HEK293 (cell line): ENCODE measurements around the gene SYNGR4.

Source experiments
- GLIS1 ChIP-seq: fragments of 450-650 bp; formaldehyde crosslinking; IDR thresholded peaks from 2 replicates; pipeline ENCODE4 v1.5.1; 2016; ENCODE audit warnings: missing biosample characterization, missing genetic modification characterization
- GLIS2 ChIP-seq: fragments of 450-650 bp; formaldehyde crosslinking; IDR thresholded peaks from 2 replicates; pipeline ENCODE4 v1.5.1; 2016; ENCODE audit warnings: missing biosample characterization, missing genetic modification characterization
- HOXA7 ChIP-seq: sonication (generic); formaldehyde crosslinking; IDR thresholded peaks from 2 replicates; pipeline ENCODE4 v1.8.1; 2022; ENCODE audit warnings: missing genetic modification reagents, borderline replicate concordance
- PRDM10 ChIP-seq: fragments of 450-650 bp; formaldehyde crosslinking; IDR thresholded peaks from 2 replicates; pipeline ENCODE4 v1.5.1; 2016; ENCODE audit warnings: missing biosample characterization, missing genetic modification characterization
- RBAK ChIP-seq: fragments of 450-650 bp; formaldehyde crosslinking; IDR thresholded peaks from 2 replicates; pipeline ENCODE4 v1.5.1; 2016; ENCODE audit warnings: missing biosample characterization, missing genetic modification characterization
- REPIN1 ChIP-seq: fragments of 450-650 bp; formaldehyde crosslinking; IDR thresholded peaks from 2 replicates; pipeline ENCODE4 v1.5.1; 2017; ENCODE audit warnings: missing biosample characterization, missing genetic modification characterization, low read depth
- SALL2 ChIP-seq: fragments of 450-650 bp; formaldehyde crosslinking; IDR thresholded peaks from 2 replicates; pipeline ENCODE4 v1.5.0; 2017; ENCODE audit warnings: missing biosample characterization, mild to moderate bottlenecking, missing genetic modification characterization, borderline replicate concordance
- SP2 ChIP-seq: fragments of 450-650 bp; formaldehyde crosslinking; IDR thresholded peaks from 2 replicates; pipeline ENCODE4 v1.5.1; 2016; ENCODE audit warnings: missing biosample characterization, missing genetic modification characterization
- WT1 ChIP-seq: fragments of 450-650 bp; formaldehyde crosslinking; IDR thresholded peaks from 2 replicates; pipeline ENCODE4 v1.5.1; 2016; ENCODE audit warnings: missing biosample characterization, missing genetic modification characterization
- ZBTB17 ChIP-seq: fragments of 450-650 bp; formaldehyde crosslinking; IDR thresholded peaks from 2 replicates; pipeline ENCODE4 v1.5.1; 2016; ENCODE audit warnings: missing biosample characterization, missing genetic modification characterization
- ZBTB20 ChIP-seq: fragments of 450-650 bp; formaldehyde crosslinking; IDR thresholded peaks from 2 replicates; pipeline ENCODE4 v1.5.1; 2016; ENCODE audit warnings: missing biosample characterization, missing genetic modification characterization
- ZBTB44 ChIP-seq: fragments of 450-650 bp; IDR thresholded peaks from 2 replicates; pipeline ENCODE4 v1.5.1; 2018; ENCODE audit warnings: missing biosample characterization, mild to moderate bottlenecking, missing genetic modification characterization
- ZBTB6 ChIP-seq: fragments of 450-650 bp; formaldehyde crosslinking; IDR thresholded peaks from 2 replicates; pipeline ENCODE4 v1.5.1; 2017; ENCODE audit warnings: missing biosample characterization, missing genetic modification characterization
- ZNF112 ChIP-seq: fragments of 450-650 bp; formaldehyde crosslinking; IDR thresholded peaks from 2 replicates; pipeline ENCODE4 v1.5.0; 2017; ENCODE audit warnings: missing biosample characterization, missing genetic modification characterization
- ZNF140 ChIP-seq: fragments of 450-650 bp; formaldehyde crosslinking; IDR thresholded peaks from 2 replicates; pipeline ENCODE4 v1.5.1; 2016; ENCODE audit warnings: missing biosample characterization, missing genetic modification characterization
- ZNF146 ChIP-seq: fragments of 450-650 bp; formaldehyde crosslinking; IDR thresholded peaks from 2 replicates; pipeline ENCODE4 v1.5.1; 2016; ENCODE audit warnings: missing biosample characterization, missing genetic modification characterization
- ZNF175 ChIP-seq: fragments of 450-650 bp; formaldehyde crosslinking; IDR thresholded peaks from 2 replicates; pipeline ENCODE4 v1.5.1; 2016; ENCODE audit warnings: missing biosample characterization, missing genetic modification characterization
- ZNF248 ChIP-seq: fragments of 450-650 bp; formaldehyde crosslinking; IDR thresholded peaks from 2 replicates; pipeline ENCODE4 v1.5.1; 2017; ENCODE audit warnings: missing biosample characterization, missing genetic modification characterization
- ZNF423 ChIP-seq: fragments of 450-650 bp; formaldehyde crosslinking; IDR thresholded peaks from 2 replicates; pipeline ENCODE4 v1.5.1; 2016; ENCODE audit warnings: missing biosample characterization, missing genetic modification characterization
- ZNF544 ChIP-seq: fragments of 450-650 bp; formaldehyde crosslinking; IDR thresholded peaks from 2 replicates; pipeline ENCODE4 v1.5.0; 2017; ENCODE audit warnings: missing biosample characterization, missing genetic modification characterization
- ZNF549 ChIP-seq: fragments of 450-650 bp; IDR thresholded peaks from 2 replicates; pipeline ENCODE4 v1.5.1; 2018; ENCODE audit warnings: missing biosample characterization, missing genetic modification characterization, mild to moderate bottlenecking, inconsistent platforms, moderate library complexity
- ZNF560 ChIP-seq: fragments of 450-650 bp; formaldehyde crosslinking; IDR thresholded peaks from 2 replicates; pipeline ENCODE4 v1.5.1; 2017; ENCODE audit warnings: missing biosample characterization, missing genetic modification characterization, borderline replicate concordance
- ZNF580 ChIP-seq: fragments of 450-650 bp; formaldehyde crosslinking; IDR thresholded peaks from 2 replicates; pipeline ENCODE4 v1.5.1; 2016; ENCODE audit warnings: missing biosample characterization, missing genetic modification characterization
- ZNF596 ChIP-seq: fragments of 450-650 bp; IDR thresholded peaks from 2 replicates; pipeline ENCODE4 v1.5.0; 2018; ENCODE audit warnings: missing biosample characterization, mild to moderate bottlenecking, missing genetic modification characterization, moderate library complexity
- ZNF600 ChIP-seq: fragments of 450-650 bp; formaldehyde crosslinking; IDR thresholded peaks from 2 replicates; pipeline ENCODE4 v1.5.1; 2016; ENCODE audit warnings: missing biosample characterization, missing genetic modification characterization
- ZNF629 ChIP-seq: fragments of 450-650 bp; formaldehyde crosslinking; IDR thresholded peaks from 2 replicates; pipeline ENCODE4 v1.5.1; 2017; ENCODE audit warnings: missing biosample characterization, missing genetic modification characterization
- ZNF645 ChIP-seq: fragments of 450-650 bp; formaldehyde crosslinking; IDR thresholded peaks from 2 replicates; pipeline ENCODE4; 2016; ENCODE audit warnings: missing biosample characterization, missing genetic modification characterization
- ZNF701 ChIP-seq: fragments of 450-650 bp; formaldehyde crosslinking; IDR thresholded peaks from 2 replicates; pipeline ENCODE4 v1.5.1; 2016; ENCODE audit warnings: missing biosample characterization, missing genetic modification characterization
- ZNF707 ChIP-seq: fragments of 450-650 bp; formaldehyde crosslinking; IDR thresholded peaks from 2 replicates; pipeline ENCODE4 v1.5.1; 2016; ENCODE audit warnings: missing biosample characterization, missing genetic modification characterization

Gene SYNGR4

GRCh38 chr19:48391100-48392005, 27.2 kb downstream of the SYNGR4 start, which contains the start of gene KDELR1 (continued):
- TF ChIP-seq ZBTB44 (tag by site-specific recombination) (no peak), SALL2 (tag by site-specific recombination) (no peak), HOXA7 (no peak), ZNF549 (no peak), ZBTB17 (tag by site-specific recombination) (peak; percentile 21), ZNF146 (tag by site-specific recombination) (no peak), ZNF701 (tag by site-specific recombination) (no peak), ZNF707 (tag by site-specific recombination) (no peak), RBAK (tag by site-specific recombination) (no peak), ZNF423 (no peak), ZNF596 (tag by site-specific recombination) (no peak), GLIS2 (tag by site-specific recombination) (peak; percentile 82), ZNF175 (tag by site-specific recombination) (no peak), ZNF580 (no peak), SP2 (tag by site-specific recombination) (0 out of 2 replicates have a peak, but pooled peaks have one; percentile 36), REPIN1 (tag by site-specific recombination) (no peak), ZBTB6 (tag by site-specific recombination) (peak; percentile 94), ZNF112 (tag by site-specific recombination) (no peak), ZNF629 (tag by site-specific recombination) (peak; percentile 21; the same call in 1 of the 2 replicates), ZNF600 (peak; percentile 87), ZNF248 (tag by site-specific recombination) (no peak), GLIS1 (tag by site-specific recombination) (peak; percentile 94), ZNF544 (tag by site-specific recombination) (no peak), ZNF645 (tag by site-specific recombination) (no peak), ZNF560 (tag by site-specific recombination) (no peak), ZBTB20 (tag by site-specific recombination) (peak; percentile 23; the same call in 1 of the 2 replicates), ZNF140 (no peak), WT1 (tag by site-specific recombination) (no peak), PRDM10 (tag by site-specific recombination) (peak; percentile 16; the same call in 1 of the 2 replicates)
